Measurements from ENCODE around the gene HDAC1.
A peak's percentile ranks its signal among the peaks of the same experiment; 100 is the strongest.
"Not testable (repeated sequence)": the region's sequence is repeated elsewhere in the genome, so short reads cannot be mapped to it uniquely, and the experiment has no call there.

The HDAC1 gene

GRCh38 chr1:32352239-32352745 lies 60.4 kb downstream of the HDAC1 start:
- peaks cover 16% of the 10 kb centered on the region for H3K9me3 Mint-ChIP-seq
- no peak for DNase-seq
- peak overlapping the region; percentile 86 for H3K27ac Mint-ChIP-seq
- no peak for TF ChIP-seq CTCF (IDR thresholded peaks at IDR 0.05)
- no peaks in the 10 kb centered on the region for H3K36me3 Mint-ChIP-seq (ENCODE audit: low read depth)
- peaks cover 44% of the 10 kb centered on the region for H3K4me1 Mint-ChIP-seq
- peak overlapping the region; percentile 77 for H3K4me3 Mint-ChIP-seq
- peaks cover 4% of the 10 kb centered on the region for H3K27me3 Mint-ChIP-seq (ENCODE audit: low read depth, poor library complexity)

GRCh38 chr1:32352831-32353383 lies 61.0 kb downstream of the HDAC1 start:
- DNase-seq: no peak
- peaks cover 4% of the 10 kb centered on the region for H3K27me3 Mint-ChIP-seq (ENCODE audit: low read depth, poor library complexity)
- no peaks in the 10 kb centered on the region for H3K36me3 Mint-ChIP-seq (ENCODE audit: low read depth)
- peak overlapping the region; percentile 77 for H3K4me3 Mint-ChIP-seq
- H3K4me1 Mint-ChIP-seq: peaks cover 43% of the 10 kb centered on the region
- no peak overlapping the region for H3K27ac Mint-ChIP-seq
- peaks cover 16% of the 10 kb centered on the region for H3K9me3 Mint-ChIP-seq
- TF ChIP-seq CTCF (IDR thresholded peaks at IDR 0.05): no peak

- DNase-seq: no peak
- no peaks in the 10 kb centered on the region for H3K36me3 Mint-ChIP-seq (ENCODE audit: low read depth)
- peaks cover 4% of the 10 kb centered on the region for H3K27me3 Mint-ChIP-seq (ENCODE audit: low read depth, poor library complexity)
- H3K9me3 Mint-ChIP-seq: peaks cover 16% of the 10 kb centered on the region
- peak overlapping the region; percentile 64 for H3K27ac Mint-ChIP-seq
- H3K4me1 Mint-ChIP-seq: peaks cover 39% of the 10 kb centered on the region
- no peak for TF ChIP-seq CTCF (IDR thresholded peaks at IDR 0.05)
- peak overlapping the region; percentile 77 for H3K4me3 Mint-ChIP-seq
Measured at GRCh38 chr1:32353431-32353830, 61.5 kb downstream of the HDAC1 start.

GRCh38 chr1:32353886-32354570 lies 62.1 kb downstream of the HDAC1 start:
- no peaks in the 10 kb centered on the region for H3K36me3 Mint-ChIP-seq (ENCODE audit: low read depth)
- peaks cover 39% of the 10 kb centered on the region for H3K4me1 Mint-ChIP-seq
- no peak for DNase-seq
- TF ChIP-seq CTCF (IDR thresholded peaks at IDR 0.05): no peak
- peaks cover 1% of the 10 kb centered on the region for H3K27me3 Mint-ChIP-seq (ENCODE audit: low read depth, poor library complexity)
- peak overlapping the region; percentile 77 for H3K4me3 Mint-ChIP-seq
- H3K27ac Mint-ChIP-seq: peak overlapping the region; percentile 64
- peaks cover 16% of the 10 kb centered on the region for H3K9me3 Mint-ChIP-seq

GRCh38 chr1:32355778-32356177 lies 63.9 kb downstream of the HDAC1 start:
- peaks cover 41% of the 10 kb centered on the region for H3K4me1 Mint-ChIP-seq
- peaks cover 13% of the 10 kb centered on the region for H3K27me3 Mint-ChIP-seq (ENCODE audit: low read depth, poor library complexity)
- not testable (repeated sequence) for H3K4me3 Mint-ChIP-seq, H3K9me3 Mint-ChIP-seq, DNase-seq
- H3K36me3 Mint-ChIP-seq (ENCODE audit: low read depth): peaks cover 14% of the 10 kb centered on the region
- H3K27ac Mint-ChIP-seq: peak overlapping the region; percentile 1

GRCh38 chr1:32356478-32356877 lies 64.6 kb downstream of the HDAC1 start:
- H3K27ac Mint-ChIP-seq: no peak overlapping the region
- no peaks in the 10 kb centered on the region for H3K9me3 Mint-ChIP-seq
- no peak for DNase-seq
- no peak for TF ChIP-seq CTCF (IDR thresholded peaks at IDR 0.05)
- H3K27me3 Mint-ChIP-seq (ENCODE audit: low read depth, poor library complexity): peaks cover 17% of the 10 kb centered on the region
- peaks cover 17% of the 10 kb centered on the region for H3K36me3 Mint-ChIP-seq (ENCODE audit: low read depth)
- no peak overlapping the region for H3K4me3 Mint-ChIP-seq
- peaks cover 45% of the 10 kb centered on the region for H3K4me1 Mint-ChIP-seq

Data from nephron progenitor cell (in vitro differentiated cells).